ENCODE measurements around the gene SH3D21. TPM values are rescaled to one million over a fixed set of nuclear protein-coding genes. Genes with fewer than 3 reads are reported as not detected.

SH3D21 gene
- total and polyA plus RNA-seq, 10 of the 15 experiments (the other 5 are each of a cell fraction or from before 2014, with no cell fraction given) = 0.06 to 5.9 (median 2.4) TPM

- Histone ChIP-seq H3K4me3 (peak within 1 kb of the TSS; percentile 70), H4K20me1 (ENCODE audit: control insufficient read depth, insufficient read depth) (no peaks in the 10 kb centered on the region), H3K9me3 (replicated peaks; ENCODE audit: control insufficient read depth, insufficient read depth, low read length) (no peaks in the 10 kb centered on the region), H3K4me2 (ENCODE audit: control insufficient read depth, insufficient read depth) (peak within 1 kb of the TSS; percentile 97), H3K79me2 (ENCODE audit: control insufficient read depth, insufficient read depth, low read length) (no peaks in the 10 kb centered on the region), H3K27ac (ENCODE audit: control insufficient read depth, insufficient read depth) (no peak within 1 kb of the TSS), H3K4me1 (ENCODE audit: control insufficient read depth, insufficient read depth, low read length) (peaks cover 24% of the 10 kb centered on the region), H2AFZ (ENCODE audit: control insufficient read depth, low read depth, low read length) (peak within 1 kb of the TSS; percentile 10), H3K9ac (ENCODE audit: control insufficient read depth, insufficient read depth, low read length) (peak within 1 kb of the TSS; percentile 47), H3K36me3 (ENCODE audit: control insufficient read depth in 2 of 2, insufficient read depth in 2 of 2, low read length in 1 of 2) (no peaks in the 10 kb centered on the region), H3K27me3 (replicated peaks in 1 of 2; ENCODE audit: control insufficient read depth in 2 of 2, insufficient read depth in 2 of 2, low read length in 1 of 2) (no peaks in the 10 kb centered on the region)
- POLR2A ChIA-PET = interaction anchor here (0.5 to 1.3 kb wide), 3 partner anchors 15 to 25 kb away, joined by 3 to 5 read pairs (median 4); partner anchors contain the start of gene SH3D21
- ATAC-seq (peak; percentile 69), DNase-seq (ENCODE audit: low read depth, low spot score) (no peak), FAIRE-seq (no peak)
- RAD21 ChIA-PET (ENCODE audit: unreplicated experiment) = interaction anchor here (0.8 to 1.9 kb wide), 7 partner anchors 14 to 98 kb away, joined by 3 to 5 read pairs (median 4); partner anchors contain the start of gene SH3D21
- CTCF ChIA-PET = interaction anchor here (1.0 to 1.7 kb wide), 6 partner anchors 17 to 174 kb away, joined by 3 to 10 read pairs (median 4); partner anchors contain the start of genes SH3D21 and TRAPPC3
- intact Hi-C loops (cut with micrococcal nuclease; ENCODE audit: unreplicated experiment) = no loop called here
- SMC1A ChIA-PET (ENCODE audit: uncharacterized antibody, unreplicated experiment) = interaction anchor here (0.7 to 1.8 kb wide), 7 partner anchors 12 to 98 kb away, joined by 3 to 5 read pairs (median 3); no protein-coding TSS in a partner anchor
- 14% methylated on average over 27 of the region's 36 CpGs for WGBS (ENCODE audit: insufficient coverage, insufficient replicate concordance, low lambda C conversion rate, missing lambda C conversion rate)
- BruUV-seq (replicated peaks) = no TSS peak
- TF ChIP-seq SMARCA5 (IDR thresholded peaks at IDR 0.05) = peak; percentile 51; the same call in 1 of the 2 replicates
- TF ChIP-seq POLR2AphosphoS2 (IDR thresholded peaks at IDR 0.05; ENCODE audit: low read depth, low read length) = 0 out of 2 replicates have a peak, but pooled peaks have one; percentile 6
- 0 out of 2 replicates have a peak, but pooled peaks have one; percentile 26 for TF ChIP-seq NBN (IDR thresholded peaks at IDR 0.05)
- TF ChIP-seq POU2F2 (IDR thresholded peaks at IDR 0.05; ENCODE audit: borderline replicate concordance, low read depth, low read length) = no peak
- no peak for TF ChIP-seq TARDBP (IDR thresholded peaks at IDR 0.05; ENCODE audit: borderline replicate concordance)
- TF ChIP-seq NFXL1 (IDR thresholded peaks at IDR 0.05; ENCODE audit: borderline replicate concordance) = peak; percentile 67; the same call in 1 of the 2 replicates
- in situ Hi-C loops (cut with MboI) = no loop called here
Measured at GRCh38 chr1:36323636-36324352, 17.6 kb downstream of the SH3D21 start, which contains the start of gene EVA1B. EVA1B (minus strand) TSS chr1:36323645; CDS start chr1:36323037, 608 bp downstream.
